Lower leg skin (tissue), 4 donors: ENCODE measurements around the gene HOMER2. TPM values are rescaled to one million over a fixed set of nuclear protein-coding genes. Genes with fewer than 3 reads are reported as not detected.

Experiments used
- DNase-seq, 2 donors: peaks; one replicate each; pipeline ENCODE4 v3.0.0-alpha.2; 2019; ENCODE audit warnings: low spot score in 2 of 2
- H3K4me3 ChIP-seq: fragments of 200-600 bp; sonication (generic); 2 replicates; pipeline ENCODE4 v1.5.1; 2017; ENCODE audit warnings: mild to moderate bottlenecking, low read depth; ENCODE audit not compliant: poor library complexity, severe bottlenecking
- POLR2A ChIP-seq, 2 donors: fragments of 450-650 bp; IDR thresholded peaks; one replicate each; pipeline ENCODE4 v1.6.1; 2016 to 2017; ENCODE audit warnings: antibody characterized with exemption in 2 of 2, mild to moderate bottlenecking in 1 of 2, moderate library complexity in 1 of 2
- WGBS, 2 donors: methylation state at CpG; one replicate each; pipeline ENCODE4 v1.1.5; 2018; 5-methylcytosine and 5-hydroxymethylcytosine counted together
- intact Hi-C: fragments of 100-400 bp; cut with DNase I; formaldehyde crosslinking; loops from one replicate; pipeline ENCODE4 v1.15.0; 2023; ENCODE audit warnings: low total_unique reads
- total RNA-seq, 4 donors: library from RNA; depleted of rRNA; stranded (reverse); fragments of >200 nt; gene quantifications; one replicate each; pipeline ENCODE4 v1.1.0, GENCODE V29; 2016
- TF ChIP-seq, protein P1 (sequence below), 3 donors: fragments of 450-650 bp; IDR thresholded peaks; one replicate each; pipeline ENCODE4 v1.5.1; 2016; ENCODE audit warnings: antibody characterized with exemption in 3 of 3, mild to moderate bottlenecking in 3 of 3, moderate library complexity in 2 of 3

The HOMER2 gene
- total RNA-seq, 4 donors from 2014 or later: 88.3 to 129 (median 108) TPM

DNA sequence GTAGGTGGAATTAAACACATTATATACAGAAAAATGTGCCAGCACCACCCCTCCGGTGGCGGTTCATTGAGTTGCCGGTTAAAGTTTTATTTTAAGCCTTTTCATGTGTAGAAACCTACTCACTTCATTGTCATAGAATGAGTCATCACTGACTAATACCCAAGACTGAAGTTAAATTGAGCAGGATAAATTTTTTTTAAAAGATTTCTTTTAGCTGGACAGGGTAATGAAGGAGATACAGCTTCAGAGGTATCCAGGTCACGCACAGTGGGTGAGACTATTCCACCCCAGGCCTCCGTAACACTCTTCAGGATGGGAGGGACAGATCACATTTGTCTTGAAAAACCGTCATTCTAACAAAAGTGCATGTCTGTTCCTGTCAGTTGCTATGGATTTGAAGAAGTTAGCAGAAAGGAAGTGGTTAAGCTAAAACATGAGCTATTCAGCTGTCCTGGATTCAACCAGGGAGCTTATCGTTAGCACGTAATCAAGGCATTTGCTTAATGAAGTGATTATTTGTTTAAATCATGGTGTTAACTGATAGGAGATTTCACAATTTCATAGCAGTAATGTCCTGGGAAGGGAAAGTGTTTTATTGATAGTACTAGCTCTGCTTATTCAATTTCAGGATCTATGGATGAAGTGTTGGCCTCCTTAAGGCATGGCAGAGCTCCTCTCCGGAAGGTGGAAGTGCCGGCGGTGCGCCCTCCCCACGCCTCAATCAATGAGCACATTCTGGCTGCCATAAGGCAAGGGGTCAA lies 119.7 kb downstream of the HOMER2 start:
- 63 to 67% methylated on average over 13 of the region's 13 CpGs for WGBS, 2 donors
- no peak for DNase-seq
- H3K4me3 ChIP-seq: no peak overlapping the region
- TF ChIP-seq, protein P1, sequence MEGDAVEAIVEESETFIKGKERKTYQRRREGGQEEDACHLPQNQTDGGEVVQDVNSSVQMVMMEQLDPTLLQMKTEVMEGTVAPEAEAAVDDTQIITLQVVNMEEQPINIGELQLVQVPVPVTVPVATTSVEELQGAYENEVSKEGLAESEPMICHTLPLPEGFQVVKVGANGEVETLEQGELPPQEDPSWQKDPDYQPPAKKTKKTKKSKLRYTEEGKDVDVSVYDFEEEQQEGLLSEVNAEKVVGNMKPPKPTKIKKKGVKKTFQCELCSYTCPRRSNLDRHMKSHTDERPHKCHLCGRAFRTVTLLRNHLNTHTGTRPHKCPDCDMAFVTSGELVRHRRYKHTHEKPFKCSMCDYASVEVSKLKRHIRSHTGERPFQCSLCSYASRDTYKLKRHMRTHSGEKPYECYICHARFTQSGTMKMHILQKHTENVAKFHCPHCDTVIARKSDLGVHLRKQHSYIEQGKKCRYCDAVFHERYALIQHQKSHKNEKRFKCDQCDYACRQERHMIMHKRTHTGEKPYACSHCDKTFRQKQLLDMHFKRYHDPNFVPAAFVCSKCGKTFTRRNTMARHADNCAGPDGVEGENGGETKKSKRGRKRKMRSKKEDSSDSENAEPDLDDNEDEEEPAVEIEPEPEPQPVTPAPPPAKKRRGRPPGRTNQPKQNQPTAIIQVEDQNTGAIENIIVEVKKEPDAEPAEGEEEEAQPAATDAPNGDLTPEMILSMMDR (IDR thresholded peaks at IDR 0.05): no peak
- no peak for TF ChIP-seq POLR2A (IDR thresholded peaks at IDR 0.05)
- intact Hi-C loops: no loop called here

DNA sequence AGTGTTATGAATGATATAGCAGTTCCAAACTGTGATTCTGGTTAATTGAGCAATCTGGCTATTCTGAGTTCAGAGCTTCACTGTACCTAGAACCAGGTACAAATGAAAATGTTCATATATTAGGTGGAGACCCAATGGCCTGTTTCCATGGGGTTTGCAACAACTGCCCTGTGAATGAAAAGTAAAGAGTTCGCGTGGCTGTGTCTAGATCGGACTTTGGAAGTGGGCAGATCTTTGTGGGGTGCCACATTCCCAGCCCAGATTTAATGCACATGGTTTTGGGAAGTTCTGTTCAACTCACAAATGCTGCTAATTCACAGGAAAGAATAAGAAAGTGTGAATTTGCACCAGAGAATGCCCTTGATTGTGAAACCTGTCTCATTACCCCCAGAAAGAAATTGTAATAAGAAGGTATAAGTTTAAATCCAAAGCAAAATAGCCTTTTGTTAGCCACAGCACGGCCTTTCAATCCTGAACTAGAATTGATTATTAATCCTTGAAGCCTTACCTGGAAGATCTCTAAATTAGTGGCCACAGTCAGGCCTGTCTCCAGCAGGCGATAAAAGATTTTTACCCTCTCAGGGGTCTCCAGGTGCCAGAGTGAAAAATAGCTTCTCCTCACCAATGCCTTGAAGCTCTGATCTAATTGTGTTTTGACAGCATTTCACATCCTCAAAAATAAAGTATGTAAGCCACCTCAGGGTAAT lies 120.5 kb downstream of the HOMER2 start:
- DNase-seq: no peak
- intact Hi-C loops: no loop called here
- 92 to 93% methylated on average over 5 of the region's 5 CpGs for WGBS, 2 donors
- H3K4me3 ChIP-seq: no peak overlapping the region
- TF ChIP-seq, protein P1 (IDR thresholded peaks at IDR 0.05): no peak
- TF ChIP-seq POLR2A (IDR thresholded peaks at IDR 0.05): no peak

DNA sequence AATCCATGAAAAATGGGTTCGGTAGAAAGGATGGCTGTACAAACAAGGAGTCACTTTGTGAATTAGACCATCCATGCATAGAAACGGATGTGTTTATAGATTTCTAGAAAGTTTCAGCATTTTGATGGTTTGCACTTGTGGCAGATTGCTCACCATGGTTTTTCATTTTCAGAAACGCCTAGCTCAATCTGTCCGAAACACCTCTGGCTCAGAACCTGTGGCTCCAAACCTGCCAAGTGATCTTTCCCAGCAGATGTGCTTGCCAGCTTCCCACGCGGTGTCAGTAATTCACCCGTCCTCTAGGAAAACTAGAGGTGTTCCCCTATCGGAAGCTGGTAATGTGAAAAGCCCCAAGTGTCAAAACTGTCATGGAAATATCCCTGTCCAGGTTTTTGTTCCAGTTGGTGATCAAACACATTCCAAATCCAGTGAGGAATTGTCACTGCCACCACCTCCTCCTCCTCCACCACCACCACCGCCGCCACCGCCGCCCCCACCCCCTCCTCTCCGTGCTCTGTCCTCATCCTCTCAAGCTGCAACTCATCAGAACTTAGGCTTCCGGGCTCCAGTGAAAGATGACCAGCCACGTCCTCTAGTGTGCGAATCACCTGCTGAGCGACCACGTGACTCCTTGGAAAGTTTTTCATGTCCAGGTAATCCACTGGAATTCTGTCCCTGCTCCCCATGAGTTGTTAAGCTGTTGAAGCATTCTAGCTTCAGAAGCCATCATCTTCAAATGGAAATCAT lies 121.9 kb downstream of the HOMER2 start:
- H3K4me3 ChIP-seq: no peak overlapping the region
- no peak for TF ChIP-seq POLR2A (IDR thresholded peaks at IDR 0.05)
- TF ChIP-seq, protein P1 (IDR thresholded peaks at IDR 0.05): no peak
- WGBS, 2 donors: 85 to 86% methylated on average over 18 of the region's 18 CpGs
- no peak for DNase-seq
- intact Hi-C loops: no loop called here

DNA sequence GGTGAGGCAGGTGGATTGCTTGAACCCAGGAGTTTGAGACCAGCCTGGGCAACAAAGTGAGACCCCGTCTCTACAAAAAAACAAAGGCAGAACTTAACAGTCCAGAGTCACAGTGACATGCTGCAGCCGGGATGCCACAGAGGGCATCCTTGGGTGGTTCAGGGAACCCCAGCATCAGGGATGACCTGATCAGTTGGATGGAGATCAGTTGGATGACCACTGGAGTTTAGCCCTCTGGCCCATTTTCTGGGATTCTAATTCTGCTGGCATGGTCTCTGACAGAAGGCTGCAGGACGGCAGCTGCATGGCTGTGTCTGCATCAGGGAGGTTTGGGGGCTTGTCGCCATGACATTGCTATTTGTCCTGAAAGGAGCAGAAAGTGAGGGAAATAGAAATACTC lies 123.3 kb downstream of the HOMER2 start:
- no peak for DNase-seq
- H3K4me3 ChIP-seq: no peak overlapping the region
- 87 to 97% methylated on average over 4 of the region's 4 CpGs for WGBS, 2 donors
- intact Hi-C loops: no loop called here
- TF ChIP-seq, protein P1 (IDR thresholded peaks at IDR 0.05): no peak
- TF ChIP-seq POLR2A (IDR thresholded peaks at IDR 0.05): no peak

DNA sequence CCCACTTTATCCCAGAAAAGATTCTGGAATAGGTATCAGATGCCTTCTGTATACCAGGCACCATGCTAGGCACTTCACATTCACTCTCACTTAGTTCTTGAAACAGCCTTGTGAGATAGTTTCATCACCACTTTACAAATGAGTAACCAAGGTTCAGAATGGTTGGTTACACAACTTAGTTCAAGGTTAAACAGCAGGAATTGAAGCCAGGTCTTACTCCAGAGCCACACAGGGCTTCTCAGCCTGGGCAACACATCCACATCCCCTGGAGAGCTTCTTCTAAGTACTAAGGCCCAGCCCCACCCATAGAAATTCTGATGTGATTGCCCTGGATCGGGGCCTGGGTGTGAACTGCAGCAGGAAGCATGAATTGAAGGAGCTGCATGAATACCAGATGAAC lies 124.4 kb downstream of the HOMER2 start:
- TF ChIP-seq, protein P1 (IDR thresholded peaks at IDR 0.05): no peak
- TF ChIP-seq POLR2A (IDR thresholded peaks at IDR 0.05): no peak
- intact Hi-C loops: no loop called here
- H3K4me3 ChIP-seq: no peak overlapping the region
- 58 to 71% methylated on average over 1 of the region's 1 CpG for WGBS, 2 donors
- DNase-seq: no peak
